Ramos (cell line): ENCODE measurements around the gene PAK4.

ENCODE experiments used
- in situ Hi-C: fragments of 300-500 bp; cut with MboI; formaldehyde crosslinking; loops from one replicate; pipeline ENCODE4 v1.14.3; 2022; ENCODE audit warnings: low sequenced_read_pairs; ENCODE audit not compliant: unreplicated experiment

The PAK4 gene

GRCh38 chr19:39099341-39099740 is 26.2 kb upstream of the PAK4 start:
- in situ Hi-C loops, result no loop called here

DNA sequence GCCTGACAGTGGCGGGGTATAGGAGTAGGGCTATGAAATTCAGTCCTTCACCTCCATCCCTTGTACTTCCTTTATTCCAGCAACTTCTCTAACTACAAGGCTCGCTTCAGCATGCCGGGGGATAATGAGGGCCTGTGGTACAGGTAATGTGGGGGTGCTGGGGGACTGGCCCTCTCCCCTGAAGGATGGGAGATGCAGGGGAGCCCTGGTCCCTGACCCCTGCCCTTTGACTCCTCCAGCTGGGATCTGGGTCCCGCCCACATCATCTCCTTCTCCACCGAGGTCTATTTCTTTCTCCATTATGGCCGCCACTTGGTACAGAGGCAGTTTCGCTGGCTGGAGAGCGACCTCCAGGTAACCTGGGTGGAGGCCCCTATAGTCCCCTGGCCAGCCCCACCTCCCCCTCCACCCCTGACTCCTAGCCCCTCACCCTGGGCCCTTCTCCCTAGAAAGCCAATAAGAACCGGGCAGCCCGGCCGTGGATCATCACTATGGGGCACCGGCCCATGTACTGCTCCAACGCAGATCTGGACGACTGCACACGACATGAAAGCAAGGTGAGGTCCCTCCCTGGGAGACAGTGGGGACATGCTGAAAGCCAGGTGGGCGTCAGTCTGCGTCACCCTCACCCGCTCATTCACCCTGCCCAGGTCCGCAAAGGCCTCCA is 25.0 kb upstream of the PAK4 start:
- in situ Hi-C loops, result no loop called here

DNA sequence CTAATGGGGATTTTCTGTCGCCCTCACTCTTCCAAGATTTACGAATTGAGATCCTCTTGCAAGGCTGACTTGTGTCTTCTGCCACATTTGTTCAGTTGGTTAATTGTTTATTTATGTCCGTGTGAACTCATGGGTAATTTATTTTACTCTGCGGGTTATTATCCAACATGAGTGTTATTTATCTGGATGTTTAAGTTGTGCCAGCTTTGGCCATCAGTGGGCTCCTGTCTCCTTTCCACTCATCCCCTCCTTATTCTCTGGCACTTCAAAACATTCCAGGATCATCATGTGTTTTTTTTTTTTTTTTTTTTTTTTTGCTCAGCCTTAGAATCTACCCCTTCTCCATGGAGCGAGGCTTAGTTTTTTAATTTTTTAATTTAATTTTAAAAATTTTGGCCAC is 22.4 kb upstream of the PAK4 start:
- in situ Hi-C loops, result no loop called here

DNA sequence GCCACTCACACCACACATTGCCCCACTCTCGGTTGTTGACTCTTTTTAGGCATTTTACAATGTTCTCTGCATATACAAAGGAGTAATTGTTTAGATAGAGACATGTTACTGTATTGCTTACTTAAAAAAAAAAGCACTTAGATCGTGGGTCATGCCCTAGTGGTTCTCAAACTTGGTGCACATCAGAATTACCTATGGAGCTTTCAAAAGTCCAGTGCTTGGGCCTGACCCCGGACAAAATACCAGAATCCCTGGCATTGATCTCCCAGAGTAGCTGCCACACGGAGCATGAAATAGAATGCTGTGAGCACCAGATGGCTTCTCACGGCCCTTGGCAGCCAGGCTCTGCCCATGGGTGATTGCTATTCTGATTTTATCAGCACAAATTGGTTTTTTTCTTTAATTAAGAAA is 21.4 kb upstream of the PAK4 start:
- in situ Hi-C loops, result no loop called here

DNA sequence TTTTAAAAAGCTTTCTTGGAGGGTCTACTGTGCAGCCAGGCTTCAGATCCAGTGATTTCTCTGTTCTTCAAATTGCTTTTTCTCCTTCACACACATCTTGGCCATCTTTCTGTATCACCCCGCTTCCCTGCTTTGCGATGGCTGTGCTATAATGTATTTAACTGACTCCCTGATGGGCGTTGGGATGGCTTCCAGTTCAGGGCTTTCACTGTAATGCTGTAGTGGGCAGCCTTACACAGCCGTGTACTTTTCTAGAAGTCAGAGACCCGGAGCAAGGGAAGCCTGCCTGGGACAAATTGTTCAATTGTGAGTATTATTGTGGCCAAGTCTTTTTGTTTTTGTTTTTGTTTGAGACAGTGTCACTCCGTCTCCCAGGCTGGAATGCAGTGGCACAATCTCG is 19.4 kb upstream of the PAK4 start:
- in situ Hi-C loops, result no loop called here

DNA sequence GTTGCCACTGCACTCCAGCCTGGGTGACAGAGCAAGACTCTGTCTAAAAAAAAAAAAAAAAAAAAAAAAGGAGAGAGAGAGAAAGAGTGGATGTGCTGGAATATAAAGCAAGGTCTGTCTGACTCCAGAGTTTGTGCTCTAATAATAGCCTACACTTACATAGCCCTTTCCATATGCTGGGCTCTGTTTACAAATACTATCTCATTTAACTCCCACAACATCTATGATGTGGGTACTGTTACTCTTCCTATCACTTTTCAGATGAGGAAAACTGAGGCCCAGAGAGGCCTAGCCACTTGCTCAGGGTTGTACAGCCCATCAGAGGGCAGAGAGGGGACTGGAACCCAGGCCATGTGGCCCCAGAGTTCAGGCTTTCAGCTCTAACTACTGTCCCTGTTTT is 15.9 kb upstream of the PAK4 start:
- in situ Hi-C loops, result loop anchor here (10.0 kb wide), 3 partner anchors 205 to 425 kb away; partner anchors contain the start of genes EID2B and PLEKHG2

GRCh38 chr19:39110263-39110967 is 15.2 kb upstream of the PAK4 start:
- in situ Hi-C loops, result loop anchor here (10.0 kb wide), 3 partner anchors 204 to 424 kb away; partner anchors contain the start of genes EID2B and PLEKHG2

GRCh38 chr19:39111593-39112199 is 13.9 kb upstream of the PAK4 start:
- in situ Hi-C loops, result loop anchor here (10.0 kb wide), 3 partner anchors 203 to 423 kb away; partner anchors contain the start of genes EID2B and PLEKHG2

GRCh38 chr19:39112338-39112890 is 13.2 kb upstream of the PAK4 start:
- in situ Hi-C loops, result loop anchor here (10.0 kb wide), 3 partner anchors 202 to 422 kb away; partner anchors contain the start of genes EID2B and PLEKHG2

DNA sequence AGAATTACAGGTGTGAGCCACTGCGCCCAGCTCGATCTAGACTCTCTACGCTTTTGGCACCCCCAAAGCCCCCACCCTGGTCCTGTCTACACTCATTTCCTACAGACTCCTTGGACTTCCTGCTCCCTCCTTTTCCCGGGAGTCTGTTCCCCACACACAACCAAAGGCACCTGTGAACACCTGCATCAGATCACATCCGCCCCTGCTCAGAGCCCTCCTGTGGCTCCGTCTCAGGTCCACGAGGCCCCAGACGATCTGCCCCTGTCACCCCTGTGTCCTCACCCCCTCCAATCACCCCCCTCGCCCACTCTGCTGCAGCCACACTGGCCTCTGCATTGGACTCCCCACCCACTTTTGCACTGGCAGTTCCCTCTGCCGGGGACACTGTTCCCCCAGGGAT is 12.4 kb upstream of the PAK4 start:
- in situ Hi-C loops, result loop anchor here (10.0 kb wide), 3 partner anchors 202 to 422 kb away; partner anchors contain the start of genes EID2B and PLEKHG2

GRCh38 chr19:39115105-39115847 is 10.3 kb upstream of the PAK4 start:
- in situ Hi-C loops, result loop anchor here (10.0 kb wide), 3 partner anchors 200 to 420 kb away; partner anchors contain the start of genes EID2B and PLEKHG2

DNA sequence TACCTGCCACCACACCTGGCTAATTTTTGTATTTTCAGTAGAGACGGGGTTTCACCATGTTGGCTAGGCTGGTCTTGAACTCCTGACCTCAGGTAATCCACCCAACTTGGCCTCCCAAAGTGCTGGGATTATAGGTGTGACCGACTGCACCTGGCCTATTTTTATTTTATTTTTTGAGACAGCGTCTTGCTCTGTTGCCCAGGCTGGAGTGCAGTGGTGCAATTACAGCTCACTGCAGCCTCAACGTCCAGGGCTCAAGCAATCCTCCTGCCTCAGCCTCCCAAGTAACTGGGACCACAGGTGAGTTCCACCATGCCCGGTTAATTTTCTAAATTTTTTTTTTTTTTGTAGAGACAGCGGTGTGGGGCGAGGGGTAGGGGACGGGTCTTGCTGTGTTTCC is 8.6 kb upstream of the PAK4 start:
- in situ Hi-C loops, result loop anchor here (10.0 kb wide), 3 partner anchors 198 to 418 kb away; partner anchors contain the start of genes EID2B and PLEKHG2

DNA sequence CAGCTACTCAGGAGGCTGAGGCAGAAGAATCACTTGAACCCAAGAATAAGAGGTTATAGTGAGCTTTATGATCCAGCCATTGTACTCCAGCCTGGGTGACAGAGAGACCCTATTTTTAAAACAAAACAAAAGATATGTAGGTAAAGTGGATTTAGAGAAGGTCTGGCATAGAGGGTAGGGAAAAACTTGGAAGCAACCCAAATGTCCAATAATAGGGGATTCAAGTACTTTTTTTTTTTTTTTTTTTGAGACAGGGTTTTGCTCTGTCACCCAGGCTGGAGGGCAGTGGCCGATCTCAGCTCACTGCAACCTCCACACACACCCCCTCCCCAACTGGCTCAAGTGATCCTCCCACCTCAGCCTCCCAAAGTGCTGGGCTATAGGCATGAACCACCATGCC is 5.8 kb upstream of the PAK4 start:
- in situ Hi-C loops, result loop anchor here (10.0 kb wide), 3 partner anchors 195 to 415 kb away; partner anchors contain the start of genes EID2B and PLEKHG2

- in situ Hi-C loops, result no loop called here
These were observed 2.5 kb upstream of the PAK4 start for GRCh38 chr19:39122934-39123731.

GRCh38 chr19:39124136-39124764 is 1.3 kb upstream of the PAK4 start:
- in situ Hi-C loops, result no loop called here

DNA sequence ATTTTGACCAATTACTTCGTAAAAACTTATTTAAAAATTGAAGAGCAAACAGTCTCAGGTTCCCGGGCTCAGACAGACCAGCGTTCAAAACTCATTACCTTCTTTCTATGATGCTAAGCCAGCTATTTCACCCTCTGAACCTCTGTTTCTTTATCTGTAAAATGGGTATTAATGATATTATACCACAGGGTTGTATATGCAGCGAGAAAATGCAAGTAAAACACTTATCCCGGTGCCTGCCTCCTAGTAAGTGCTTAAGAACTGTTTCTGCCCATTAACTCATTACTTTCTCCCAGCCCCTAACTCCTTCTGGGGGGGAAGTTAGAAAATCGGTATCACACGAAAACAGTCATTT is 410 bp upstream of the PAK4 start:
- in situ Hi-C loops, result no loop called here

- in situ Hi-C loops, result no loop called here
These were observed 964 bp downstream of the PAK4 start for GRCh38 chr19:39126312-39127187.
